GM19438 (cell line): ENCODE measurements around the gene SSTR4.

Experiments
- ATAC-seq: cut with Tn5 transposase; IDR thresholded peaks from one replicate; pipeline ENCODE4 v1.9.1; 2021; ENCODE audit warnings: low read depth; ENCODE audit not compliant: unreplicated experiment

SSTR4 gene

GRCh38 chr20:23083553-23084220 lies 48.6 kb downstream of the SSTR4 start:
- ATAC-seq: no peak

- no peak for ATAC-seq
Observed at GRCh38 chr20:23084282-23084844, 49.3 kb downstream of the SSTR4 start.

GRCh38 chr20:23084845-23085365 lies 49.8 kb downstream of the SSTR4 start:
- ATAC-seq: no peak

- ATAC-seq: no peak
Observed at GRCh38 chr20:23085436-23086055, 50.4 kb downstream of the SSTR4 start.

- no peak for ATAC-seq
Observed at GRCh38 chr20:23086056-23086566, 51.0 kb downstream of the SSTR4 start, which contains the start of gene CD93. CD93 (minus strand) TSS chr20:23086324; CDS start chr20:23086192, 132 bp downstream.

- ATAC-seq: no peak
Observed at GRCh38 chr20:23086931-23087411, 51.9 kb downstream of the SSTR4 start.

- no peak for ATAC-seq
Observed at GRCh38 chr20:23087587-23088251, 52.6 kb downstream of the SSTR4 start.
